HG02970 (cell line): ENCODE results near the gene TLNRD1.

Experiments used
- ATAC-seq: cut with Tn5 transposase; IDR thresholded peaks from one replicate; pipeline ENCODE4 v1.9.1; 2021; ENCODE audit warnings: mild to moderate bottlenecking, moderate library complexity, moderate number of reproducible peaks; ENCODE audit not compliant: unreplicated experiment, low FRiP score

Gene TLNRD1

DNA sequence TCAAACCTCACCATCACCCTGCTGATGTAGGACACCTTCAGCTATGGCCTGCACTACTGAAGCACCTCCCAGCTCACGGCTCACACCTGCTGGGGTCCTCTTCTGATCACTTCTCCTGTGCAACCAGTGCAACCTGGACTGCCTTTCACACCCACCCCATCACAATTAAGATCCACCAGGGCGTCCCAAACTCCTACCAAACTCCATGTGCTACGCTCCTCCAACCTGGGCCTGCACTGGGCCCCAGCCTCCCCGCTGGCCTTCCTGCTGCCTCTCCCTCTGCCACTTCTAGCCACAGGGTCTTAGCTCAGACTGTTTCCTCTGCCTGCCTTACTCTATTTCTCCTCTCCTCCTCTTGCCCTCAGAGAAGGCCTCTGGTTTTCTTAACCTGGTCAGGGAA, 23.9 kb upstream of the TLNRD1 start:
- no peak for ATAC-seq

DNA sequence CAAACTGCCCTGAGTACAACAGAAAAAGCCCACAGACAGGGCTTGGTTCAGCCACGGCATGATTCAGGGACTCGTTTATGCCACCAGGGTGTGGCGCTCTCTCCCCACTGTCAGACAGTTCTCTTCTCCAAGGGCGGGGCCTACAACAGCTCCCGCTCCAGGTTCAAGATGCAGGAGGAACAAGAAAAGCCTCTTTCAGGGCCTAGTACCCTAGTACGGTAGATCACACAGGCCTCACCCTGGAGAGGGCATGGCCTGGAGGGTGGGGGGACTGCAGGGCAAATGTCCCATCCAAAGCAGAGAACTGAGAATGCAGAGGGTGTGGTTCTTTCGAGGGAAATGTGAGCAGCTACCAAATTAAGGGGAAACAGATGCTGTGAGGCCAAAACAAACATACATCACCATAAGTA, 23.1 kb upstream of the TLNRD1 start:
- no peak for ATAC-seq

DNA sequence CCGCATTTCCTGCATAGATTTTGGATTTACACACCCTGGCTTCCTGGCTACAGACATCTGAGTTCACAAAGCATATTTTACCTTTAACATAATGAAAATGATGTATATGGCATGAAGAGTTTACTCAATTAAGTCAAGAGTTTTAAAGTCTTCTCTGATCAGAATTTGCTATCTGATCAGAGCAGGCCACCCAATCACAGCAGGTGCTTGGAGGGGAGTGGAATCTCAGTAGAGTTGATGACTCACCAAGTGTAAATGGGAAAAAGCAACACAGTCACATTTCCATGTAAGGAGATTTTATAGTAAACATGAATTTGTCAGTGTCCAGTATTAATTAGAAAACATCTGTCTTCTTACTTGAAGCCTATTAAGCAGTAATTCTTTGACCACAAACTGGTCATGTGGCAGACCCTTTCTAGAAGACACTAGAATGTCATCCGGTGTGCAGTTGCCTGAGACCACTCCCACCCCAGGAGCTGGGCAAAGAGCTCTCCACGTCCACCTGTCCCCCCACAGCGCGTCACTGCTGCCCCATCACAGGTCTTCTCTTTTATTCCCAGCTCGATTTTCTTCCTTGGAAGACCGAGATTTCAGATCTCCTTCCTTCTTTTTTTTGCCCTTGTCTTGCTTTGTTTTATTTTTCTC, 21.9 kb upstream of the TLNRD1 start:
- no peak for ATAC-seq

DNA sequence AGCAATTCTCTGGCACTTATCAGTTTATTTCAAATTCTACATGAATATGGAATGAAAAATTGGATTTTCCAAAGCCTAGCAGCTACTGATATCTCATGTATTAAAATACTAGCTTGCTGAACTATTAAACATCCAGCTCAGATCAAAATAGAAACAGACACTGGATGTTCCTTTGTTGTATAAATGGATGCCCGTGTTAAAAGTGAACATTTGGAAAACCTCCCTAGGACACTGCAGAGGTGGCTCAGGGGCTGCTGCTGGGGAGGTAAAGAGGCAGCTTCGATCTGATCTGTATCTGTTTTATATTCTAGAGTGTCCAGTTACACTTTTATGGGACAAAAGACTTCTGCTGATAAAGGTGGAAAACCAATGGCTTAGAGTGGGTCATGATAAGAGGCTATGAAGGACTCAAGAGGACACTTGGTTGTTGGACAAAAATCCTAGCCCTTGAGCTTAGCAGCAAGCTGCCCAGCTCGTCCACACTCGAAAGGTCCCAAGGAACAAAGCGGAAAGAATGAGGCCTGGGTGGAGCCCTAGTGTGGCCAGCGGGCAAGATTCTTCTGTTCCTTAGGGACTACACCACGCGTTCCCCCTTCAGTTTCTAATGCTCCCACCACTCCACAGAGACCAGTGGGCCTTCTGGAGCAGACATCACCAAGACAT, 21.1 kb upstream of the TLNRD1 start:
- no peak for ATAC-seq

DNA sequence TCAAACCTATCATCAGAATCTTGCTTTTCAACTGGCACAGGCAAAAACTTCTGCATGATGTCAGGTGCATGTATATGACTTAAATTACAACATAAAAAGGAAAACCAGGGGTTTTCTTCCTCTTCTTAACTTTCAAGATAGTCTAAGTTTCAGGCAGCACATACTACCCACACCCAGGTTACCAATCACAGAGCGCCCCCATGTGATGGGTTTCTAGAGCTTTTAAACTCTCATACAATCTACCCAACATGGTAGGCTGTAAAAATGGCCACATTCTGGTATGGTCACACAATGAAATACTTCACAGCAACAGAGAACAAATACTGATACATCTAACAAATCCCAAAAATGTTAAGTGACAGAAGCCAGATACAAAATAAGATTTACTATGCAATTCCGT, 18.5 kb upstream of the TLNRD1 start:
- ATAC-seq: no peak

DNA sequence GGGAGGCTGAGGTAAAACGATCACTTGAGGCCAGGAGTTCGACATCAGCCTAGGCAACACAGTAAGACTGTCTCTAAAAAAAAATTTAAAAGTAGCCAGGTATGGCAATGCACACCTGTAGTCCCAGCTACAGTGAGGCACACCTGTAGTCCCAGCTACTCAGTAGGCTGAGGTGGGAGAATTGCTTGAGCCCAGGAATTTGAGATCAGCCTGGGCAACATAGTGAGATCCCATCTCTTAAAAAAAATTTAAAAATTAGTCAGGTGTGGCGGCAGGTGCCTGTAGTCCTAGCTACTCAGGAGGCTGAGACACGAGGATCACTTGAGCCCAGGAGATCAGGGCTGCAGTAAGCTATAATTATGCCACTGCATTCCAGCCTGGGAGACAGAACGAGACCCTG, 17.9 kb upstream of the TLNRD1 start:
- no peak for ATAC-seq

DNA sequence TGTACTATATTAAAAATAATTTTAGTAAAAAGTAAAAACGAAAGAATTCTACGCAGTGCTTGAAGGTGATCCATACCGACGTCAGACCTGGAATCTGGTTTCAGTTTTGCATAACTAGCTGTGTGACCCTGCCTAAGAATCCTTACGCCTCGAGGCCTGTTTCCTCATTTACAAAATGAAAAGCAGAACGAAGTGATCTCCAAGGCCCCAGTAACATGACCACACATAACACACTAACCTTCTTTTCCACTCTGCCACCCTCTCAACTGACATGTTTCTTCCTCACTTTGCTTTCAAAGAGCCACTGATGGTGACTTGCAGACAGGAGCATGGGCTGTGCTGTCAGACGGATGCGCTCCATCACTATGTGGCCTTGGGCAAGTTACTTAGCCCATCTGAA, 15.9 kb upstream of the TLNRD1 start:
- ATAC-seq: no peak

DNA sequence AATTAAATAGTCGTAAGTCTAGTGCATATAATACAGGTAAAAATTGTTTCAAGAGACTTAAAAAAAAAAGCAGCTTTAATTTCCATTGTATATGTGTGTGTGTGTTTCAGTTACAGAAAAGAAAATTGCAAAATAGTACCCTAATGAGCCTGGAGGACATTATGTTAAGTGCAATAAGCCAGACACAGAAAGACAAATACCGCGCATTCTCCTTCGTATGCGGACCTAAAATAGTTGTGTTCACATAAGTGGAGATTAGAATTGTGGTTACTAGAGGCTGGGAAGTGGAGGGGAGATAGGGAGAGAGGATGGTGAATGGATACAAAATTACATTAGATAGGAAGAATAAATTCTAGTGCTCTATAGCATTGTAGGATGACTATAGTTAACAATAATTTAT, 14.7 kb upstream of the TLNRD1 start:
- no peak for ATAC-seq

DNA sequence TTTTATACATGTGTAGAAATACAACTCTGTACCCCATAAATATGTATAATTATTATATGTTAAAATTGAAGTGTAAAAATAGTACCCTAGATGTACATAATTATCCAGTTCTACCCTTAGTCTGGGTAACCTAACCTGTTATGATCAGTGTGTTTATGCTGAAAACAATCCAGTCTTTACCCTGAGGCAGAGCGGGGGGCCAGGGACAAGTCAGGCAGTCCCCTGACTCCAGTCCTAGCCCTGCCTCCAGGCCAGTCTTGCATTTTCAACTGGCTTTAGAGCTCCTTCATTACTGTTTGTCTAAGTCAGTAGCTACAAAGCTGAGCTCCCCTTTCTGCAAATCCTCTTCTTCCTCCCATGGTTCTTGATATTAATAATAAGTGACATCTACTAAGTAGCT, 14.2 kb upstream of the TLNRD1 start:
- no peak for ATAC-seq

DNA sequence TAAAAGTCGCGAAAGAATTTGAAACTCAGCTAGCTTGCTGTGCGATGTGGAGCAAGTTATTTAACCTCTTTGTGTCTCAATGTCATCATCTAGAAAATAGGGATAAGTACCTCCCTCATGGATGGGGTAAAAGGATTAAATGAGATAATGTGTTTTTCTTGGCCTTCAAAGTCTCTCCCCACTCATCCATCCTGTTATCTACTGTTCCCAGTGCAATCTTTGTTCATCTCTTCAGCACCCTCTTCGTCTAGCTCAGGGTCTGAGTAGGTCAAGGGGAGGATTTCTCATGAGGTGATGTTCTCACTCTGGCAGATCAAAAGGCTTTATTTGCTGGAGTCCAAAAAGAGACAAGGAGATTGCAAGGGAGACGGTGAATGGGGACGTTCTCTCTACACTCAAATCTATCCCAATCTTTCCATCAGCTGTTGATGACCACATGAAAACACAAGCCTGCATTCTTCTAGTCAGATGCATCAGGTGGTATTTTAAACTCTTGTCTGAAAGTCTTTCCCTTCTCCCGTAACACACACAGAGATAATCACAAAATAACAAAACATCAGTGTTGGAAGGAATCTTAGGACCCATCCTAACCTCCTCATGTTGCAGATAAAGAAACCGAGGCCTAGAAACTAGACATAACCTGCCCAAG, 12.5 kb upstream of the TLNRD1 start:
- no peak for ATAC-seq

DNA sequence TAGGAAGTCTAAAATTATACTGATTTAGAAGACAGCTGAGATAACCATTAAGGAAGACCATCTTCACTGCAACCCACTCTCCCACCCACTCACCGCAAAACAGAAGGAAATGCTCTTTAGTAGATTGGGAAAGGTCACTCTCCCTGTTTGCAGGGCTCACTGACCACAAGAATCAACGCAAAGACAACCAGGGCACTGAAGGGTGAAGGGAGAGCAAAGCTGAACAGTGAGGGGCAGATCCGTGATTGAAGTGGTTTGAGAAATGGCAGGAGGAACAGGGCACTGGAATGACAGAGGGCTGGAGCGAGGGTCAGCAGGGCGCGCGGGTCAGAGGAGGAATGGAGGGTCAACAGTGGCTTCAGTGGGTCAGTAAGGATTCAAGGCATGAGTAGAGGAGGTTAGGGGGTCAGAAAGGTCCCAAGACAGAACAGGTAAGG, 11.6 kb upstream of the TLNRD1 start:
- no peak for ATAC-seq

DNA sequence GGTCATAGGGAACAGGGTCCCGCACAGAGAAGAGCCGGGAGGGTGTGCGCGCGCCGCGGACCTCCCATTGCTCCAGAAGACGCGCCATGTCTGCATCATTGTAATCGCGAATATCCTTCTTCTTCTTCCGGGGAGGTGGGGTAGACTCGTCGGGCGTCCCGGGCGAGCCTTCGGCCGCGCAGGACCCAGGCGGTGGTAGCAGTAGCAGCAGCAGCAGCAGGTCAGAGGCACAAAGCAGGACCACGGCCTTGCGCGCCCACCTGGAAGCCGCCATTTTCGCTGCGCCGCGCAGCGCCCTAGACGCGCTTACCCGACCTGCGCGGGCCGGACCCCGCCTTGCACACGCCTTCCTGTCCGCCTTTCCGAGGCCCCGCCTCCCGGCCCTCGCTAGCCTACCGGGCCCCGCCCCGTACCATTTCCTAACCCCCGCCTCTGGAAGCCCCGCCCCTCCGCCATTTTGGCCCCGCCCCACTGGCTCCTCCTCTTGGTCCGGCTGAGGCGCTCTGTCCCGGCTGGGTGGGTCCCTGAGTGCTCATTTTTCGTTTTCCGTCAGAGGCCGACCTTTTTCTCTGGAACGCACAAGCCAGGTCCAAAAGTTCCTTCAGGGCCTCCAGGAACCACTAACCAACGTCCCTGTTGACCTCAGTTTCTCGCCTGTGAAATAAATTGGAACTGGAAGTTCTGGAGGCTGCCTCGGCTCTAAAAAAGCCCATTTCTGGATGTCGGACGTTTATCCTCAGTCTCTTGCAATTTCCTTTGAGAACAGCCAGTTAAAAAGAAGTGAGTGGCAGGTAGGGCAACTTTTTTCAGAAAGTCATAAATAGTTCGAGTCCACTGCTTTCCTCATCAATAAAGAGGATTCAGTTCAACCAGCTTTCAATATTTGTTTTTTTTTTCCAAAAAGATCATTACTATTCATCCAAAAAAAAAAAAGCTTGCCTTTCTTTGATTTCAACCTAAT, 10.9 kb upstream of the TLNRD1 start, which contains the start of gene MESD:
MESD (minus strand) TSS at position 302 of the 961 bp plus-strand sequence; CDS start at position 274, 28 bp downstream.
- ATAC-seq: peak; percentile 99

DNA sequence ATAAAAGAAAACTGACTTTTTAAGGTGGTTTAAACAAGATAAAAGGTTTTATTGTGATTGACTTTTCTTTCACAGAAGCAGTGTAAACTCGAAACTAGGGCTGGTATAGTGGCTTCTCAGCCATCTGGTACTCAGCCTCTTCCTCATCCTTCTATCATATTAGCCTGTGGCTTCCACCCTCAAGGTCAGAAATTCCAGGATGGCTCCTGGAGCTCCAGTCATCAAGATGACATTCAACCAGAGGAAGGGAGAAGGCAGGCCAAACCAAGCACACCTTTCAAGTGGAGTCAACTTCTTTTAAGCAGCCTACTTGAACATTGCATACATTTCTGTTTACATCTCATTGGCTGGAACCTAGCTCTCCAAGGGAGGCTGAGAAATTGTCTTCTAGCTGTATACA, 9.8 kb upstream of the TLNRD1 start:
- no peak for ATAC-seq

DNA sequence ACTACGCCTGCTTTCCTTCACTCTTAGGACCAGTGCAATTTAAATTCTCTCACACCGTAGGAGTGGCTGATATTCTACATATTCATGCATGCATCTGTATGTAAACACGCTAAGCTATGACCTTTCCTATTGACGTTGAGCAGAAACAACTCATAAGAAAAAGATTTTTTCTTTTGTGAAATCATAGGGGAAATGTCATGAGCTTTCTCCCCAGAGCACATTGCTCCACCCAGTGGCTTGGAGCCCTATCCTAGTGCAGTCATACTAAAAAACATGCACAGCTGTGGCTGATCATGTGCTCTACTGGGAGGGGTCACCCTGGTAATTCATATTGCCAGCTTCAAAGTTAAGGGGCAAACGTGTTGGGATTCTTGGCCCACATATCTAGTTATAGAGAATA, 9.3 kb upstream of the TLNRD1 start:
- ATAC-seq: no peak

DNA sequence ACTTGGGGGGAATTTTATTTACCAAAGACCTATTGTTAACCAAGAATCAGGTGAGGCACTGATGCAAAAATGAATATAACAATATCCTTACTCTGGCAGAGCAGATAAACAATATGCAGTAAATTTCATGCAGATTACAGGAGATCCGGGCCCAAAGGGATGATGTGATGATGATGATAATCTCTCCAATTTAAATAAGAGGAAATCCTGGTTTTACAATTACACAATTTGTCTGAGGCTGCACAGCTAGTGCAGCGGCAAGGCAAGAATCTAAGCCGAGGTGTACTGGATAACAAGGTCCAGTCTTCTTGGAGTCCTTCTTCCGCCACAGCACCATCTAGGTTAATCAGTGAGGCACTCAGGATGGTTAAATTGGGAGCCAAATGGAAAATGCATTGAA, 8.7 kb upstream of the TLNRD1 start:
- no peak for ATAC-seq

DNA sequence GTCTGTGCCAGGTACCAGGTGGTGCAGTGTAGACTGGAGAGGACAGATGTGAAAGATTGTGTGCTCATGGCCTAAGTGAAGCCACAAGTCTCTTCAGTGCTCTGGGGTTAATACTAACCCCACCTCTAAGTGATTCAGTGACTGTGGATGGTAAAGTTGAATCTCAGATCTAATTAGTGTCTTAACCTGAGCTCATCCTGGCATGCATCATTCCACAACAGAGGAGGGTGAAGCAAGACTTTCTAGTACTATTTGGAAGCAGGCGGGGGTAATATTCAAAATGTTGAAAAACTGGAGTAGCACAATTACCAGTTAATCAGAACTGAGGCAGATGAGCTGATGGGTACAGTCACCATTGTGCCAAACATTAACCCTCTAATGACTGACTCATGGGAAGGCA, 8.3 kb upstream of the TLNRD1 start:
- ATAC-seq: no peak

DNA sequence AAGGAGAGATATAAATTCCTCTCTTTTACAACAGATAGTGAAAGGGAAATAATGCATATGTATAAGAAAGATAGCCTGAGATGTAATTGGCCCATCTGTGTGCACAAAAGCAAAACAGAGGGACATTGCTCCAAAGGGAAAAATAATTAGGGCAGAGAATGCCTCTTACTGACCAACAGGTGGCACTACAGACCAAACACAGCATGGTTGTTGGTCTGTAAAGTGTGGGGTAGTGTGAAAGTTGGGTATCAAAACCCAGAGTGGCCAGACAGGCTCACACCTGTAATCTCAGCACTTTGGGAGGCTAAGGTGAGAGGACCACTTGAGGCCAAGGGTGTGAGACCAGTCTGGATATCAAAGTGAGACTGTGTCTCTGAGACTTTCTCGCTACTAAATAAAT, 4.5 kb upstream of the TLNRD1 start:
- ATAC-seq: no peak

DNA sequence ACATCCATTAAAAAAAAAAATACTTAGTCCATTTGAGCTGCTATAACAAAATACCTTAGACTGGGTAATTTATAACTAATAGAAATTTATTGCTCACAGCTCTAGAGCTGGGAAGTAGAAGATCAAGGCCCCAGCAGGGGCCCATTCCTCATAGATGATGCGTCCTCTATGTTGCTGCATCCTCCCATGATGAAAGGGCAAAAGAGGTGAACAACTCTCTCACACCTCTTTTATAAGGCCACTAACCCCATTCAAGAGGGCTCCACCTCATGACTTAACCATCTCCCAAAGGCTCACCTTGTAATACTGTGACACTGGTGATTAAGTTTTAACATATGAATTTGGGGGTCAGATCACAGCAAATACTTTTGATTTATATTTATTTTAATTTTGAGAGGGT, 3.0 kb upstream of the TLNRD1 start:
- no peak for ATAC-seq

DNA sequence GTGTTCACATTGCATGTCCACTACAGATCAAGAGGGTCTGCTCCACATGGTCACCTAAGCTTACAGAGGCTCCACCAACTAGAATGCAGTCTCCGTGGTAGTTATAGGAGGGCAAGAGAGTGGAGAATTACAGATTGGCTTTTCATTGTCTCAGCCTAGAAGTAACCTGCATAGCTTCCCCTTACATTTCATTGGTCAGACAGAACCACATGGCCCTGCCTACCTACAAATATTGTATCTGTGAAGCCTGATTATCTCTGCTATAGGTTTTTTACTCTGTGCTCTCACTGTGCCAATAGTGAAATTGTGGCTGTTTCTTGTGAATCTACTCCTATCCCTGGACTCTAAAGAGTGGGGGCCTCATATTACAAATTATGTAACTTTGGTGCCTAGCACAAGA, 2.5 kb upstream of the TLNRD1 start:
- ATAC-seq: no peak

DNA sequence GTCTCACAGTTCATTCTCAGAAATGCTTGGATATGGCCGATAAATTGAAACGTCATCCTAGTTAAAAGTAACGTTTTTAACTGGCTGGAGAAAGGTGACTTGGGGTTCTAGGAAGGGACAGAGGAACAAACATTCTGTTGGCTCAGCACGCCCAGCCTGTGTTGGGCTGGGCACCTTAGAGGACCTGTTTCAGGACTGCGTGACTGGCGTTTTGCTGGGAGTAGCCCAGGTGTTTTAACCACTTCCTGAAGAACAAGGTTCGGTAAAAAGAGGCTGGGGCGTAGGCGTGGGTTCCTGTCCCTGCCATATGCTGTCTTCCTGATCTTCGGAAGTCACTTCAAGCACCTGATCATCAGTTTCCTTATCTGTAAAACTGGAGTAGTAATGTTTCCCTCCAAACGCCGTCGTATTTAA, 1.1 kb upstream of the TLNRD1 start:
- no peak for ATAC-seq

DNA sequence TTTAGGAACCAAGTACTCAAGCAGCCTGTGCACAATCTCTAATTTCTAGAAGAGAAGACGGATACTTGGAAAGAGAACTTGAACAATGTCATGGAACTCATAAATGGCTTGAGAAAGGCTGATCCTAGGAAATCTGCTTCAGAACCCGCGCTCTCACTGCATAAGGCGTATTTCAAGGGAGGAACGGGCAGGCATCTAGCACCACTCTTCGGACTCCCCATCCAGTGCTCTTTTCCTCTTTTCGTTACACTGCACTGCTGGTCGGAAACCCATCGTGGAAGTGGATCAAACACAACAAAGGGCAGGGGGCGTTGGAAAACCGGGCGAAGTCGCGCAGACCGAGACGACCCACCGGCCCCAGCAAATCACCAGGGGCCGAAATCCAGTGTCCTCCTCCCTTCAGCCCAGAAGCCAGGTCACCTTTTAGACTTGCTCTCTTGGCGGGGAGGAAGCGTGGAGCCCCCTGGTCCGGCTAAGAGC, 539 bp upstream of the TLNRD1 start:
- no peak for ATAC-seq
